ENCODE results near the gene SUMO3.

- no peak for TF ChIP-seq NRF1 (IDR thresholded peaks at IDR 0.05; ENCODE audit: low read depth, low read length)
- no peak for TF ChIP-seq SIN3A (conservative IDR thresholded peaks at IDR 0.05 in 1 of 2, IDR thresholded peaks at IDR 0.05 in 1 of 2; ENCODE audit: low read depth in 1 of 2, low read length in 2 of 2)
- TF ChIP-seq CTCF (IDR thresholded peaks at IDR 0.05; ENCODE audit: control extremely low read depth in 1 of 3, insufficient read depth in 1 of 3, low read depth in 1 of 3, low read length in 3 of 3) = no peak
- TF ChIP-seq POLR2A (IDR thresholded peaks at IDR 0.05; ENCODE audit: control extremely low read depth in 1 of 2, low read depth in 2 of 2, low read length in 2 of 2) = no peak
- TF ChIP-seq KDM1A (IDR thresholded peaks at IDR 0.05; ENCODE audit: borderline replicate concordance, low read length) = no peak
- TF ChIP-seq POLR2AphosphoS5 (IDR thresholded peaks at IDR 0.05; ENCODE audit: low read depth, low read length) = no peak
- no peak for TF ChIP-seq TBP (IDR thresholded peaks at IDR 0.05; ENCODE audit: low read depth, low read length)
- TF ChIP-seq KDM5A (IDR thresholded peaks at IDR 0.05; ENCODE audit: low read length) = no peak
- no peak for TF ChIP-seq TAF1 (IDR thresholded peaks at IDR 0.05; ENCODE audit: low read depth, low read length)
- TF ChIP-seq SP1 (IDR thresholded peaks at IDR 0.05; ENCODE audit: low read depth, low read length) = no peak
- TF ChIP-seq USF2 (IDR thresholded peaks at IDR 0.05; ENCODE audit: low read length) = no peak
- no peak for TF ChIP-seq BCL11A (IDR thresholded peaks at IDR 0.05; ENCODE audit: low read depth in 2 of 2, low read length in 2 of 2)
- TF ChIP-seq EZH2 (IDR thresholded peaks at IDR 0.05; ENCODE audit: low read depth, low read length, severe bottlenecking) = no peak
- TF ChIP-seq SIX5 (IDR thresholded peaks at IDR 0.05; ENCODE audit: low read depth, low read length) = no peak
Observed at GRCh38 chr21:44846224-44846484, 28.3 kb upstream of the SUMO3 start.
